DMS79 treated with DMSO at 0.1 percent for 48 hours (cell line): Measurements from ENCODE around the gene TMEM156.

ENCODE experiments used
- DNase-seq: peaks from one replicate; lab custom pipeline; 2025; lab: John Stamatoyannopoulos, UW

Gene TMEM156, protein sequence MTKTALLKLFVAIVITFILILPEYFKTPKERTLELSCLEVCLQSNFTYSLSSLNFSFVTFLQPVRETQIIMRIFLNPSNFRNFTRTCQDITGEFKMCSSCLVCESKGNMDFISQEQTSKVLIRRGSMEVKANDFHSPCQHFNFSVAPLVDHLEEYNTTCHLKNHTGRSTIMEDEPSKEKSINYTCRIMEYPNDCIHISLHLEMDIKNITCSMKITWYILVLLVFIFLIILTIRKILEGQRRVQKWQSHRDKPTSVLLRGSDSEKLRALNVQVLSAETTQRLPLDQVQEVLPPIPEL

GRCh38 chr4:39032218-39033085 is at the start of gene TMEM156:
Gene TMEM156 (minus strand): TSS chr4:39032409. CDS start chr4:39032313, 96 bp downstream.
- DNase-seq, result no peak

DNA sequence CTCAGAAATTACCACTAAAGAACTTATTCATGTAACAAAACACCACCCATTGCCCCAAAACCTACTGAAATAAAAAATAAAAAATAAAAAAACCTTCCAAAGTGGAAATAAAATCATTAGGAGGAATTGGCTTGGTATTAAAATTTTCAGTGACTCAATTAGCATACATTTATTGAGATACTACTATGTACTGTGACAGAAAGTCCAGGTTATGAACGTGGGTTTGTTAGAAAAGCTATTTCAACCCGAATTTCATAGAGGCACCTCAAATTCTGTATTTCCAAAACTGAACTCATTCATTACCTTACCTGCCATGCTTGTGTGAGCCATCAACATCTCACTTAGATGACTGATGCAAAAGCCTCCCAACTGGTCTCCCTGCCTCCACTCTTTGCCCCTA is 46.6 kb upstream of the TMEM156 start:
- no peak for DNase-seq

DNA sequence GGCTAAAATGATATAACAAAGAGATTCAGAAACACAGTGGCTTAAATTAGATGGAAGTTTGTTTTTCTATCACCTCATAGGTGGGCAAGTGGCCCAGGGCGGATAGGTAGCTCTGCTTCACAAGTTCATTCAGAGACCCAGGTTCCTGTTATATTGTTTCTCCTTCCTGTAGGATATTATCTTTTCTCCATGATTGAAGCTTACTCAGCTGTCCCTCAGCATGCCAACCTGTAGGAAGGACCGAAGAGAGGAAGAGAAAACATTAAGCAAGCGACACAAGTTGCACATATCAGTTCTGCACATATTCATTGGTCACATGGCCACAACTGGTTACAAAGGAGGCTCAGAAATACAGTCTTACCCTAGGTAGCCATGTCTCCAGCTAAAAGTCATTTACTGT is 36.7 kb upstream of the TMEM156 start:
- DNase-seq, result no peak

- no peak for DNase-seq
Observed at GRCh38 chr4:39067451-39067850, 35.2 kb upstream of the TMEM156 start.

- DNase-seq, result no peak
Observed at GRCh38 chr4:39067031-39067430, 34.8 kb upstream of the TMEM156 start.

DNA sequence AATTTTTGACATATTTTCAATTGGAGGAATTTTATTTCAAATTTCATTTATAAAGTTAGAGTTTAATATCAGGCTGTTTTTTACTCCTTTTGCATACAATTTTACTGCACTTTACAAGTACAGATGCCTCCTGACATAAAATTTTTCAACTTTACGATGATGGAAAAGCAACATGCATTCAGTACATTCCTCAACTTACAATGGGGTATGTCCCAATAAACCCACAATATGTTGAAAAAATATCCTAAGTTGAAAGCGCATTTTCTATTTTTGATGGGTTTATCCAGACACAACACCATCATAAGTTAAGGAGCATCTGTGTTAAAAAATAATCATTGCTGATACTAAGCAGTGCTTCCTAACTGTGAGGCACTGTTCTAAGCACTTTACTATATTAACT is 34.2 kb upstream of the TMEM156 start:
- no peak for DNase-seq

DNA sequence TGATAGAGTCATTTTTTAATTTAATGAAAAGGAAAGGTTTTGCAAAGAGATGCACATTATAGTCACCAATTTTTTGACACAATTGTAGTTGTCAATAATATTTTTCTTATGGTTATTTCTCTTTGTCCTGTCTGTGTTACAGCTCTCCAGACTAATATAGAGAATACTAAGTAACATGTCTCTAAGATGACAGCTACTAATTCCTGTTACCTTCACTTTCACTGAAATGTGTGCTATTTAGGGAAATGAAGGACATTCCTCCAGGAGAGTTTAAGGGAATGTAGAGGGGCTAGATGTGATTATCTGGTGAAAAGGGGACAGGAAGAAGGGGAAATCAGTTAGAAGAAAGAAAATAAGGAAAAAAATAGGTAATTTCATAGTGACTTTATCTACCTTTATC is 31.2 kb upstream of the TMEM156 start:
- no peak for DNase-seq

DNA sequence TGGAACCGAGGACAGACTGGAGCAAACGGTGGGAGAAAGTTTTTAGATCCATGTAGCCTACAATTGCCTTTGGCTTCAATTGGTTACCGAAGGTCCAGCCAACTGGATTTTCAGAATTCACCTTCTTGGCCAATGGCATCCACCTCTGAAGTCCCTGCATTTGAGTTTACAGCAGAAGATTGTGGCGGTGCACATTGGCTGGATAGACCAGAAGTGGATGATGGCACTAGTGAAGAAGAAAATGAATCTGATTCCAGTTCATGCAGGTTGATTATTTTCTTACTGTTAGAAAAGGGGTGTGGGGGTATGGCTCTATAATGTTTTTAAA is 30.5 kb upstream of the TMEM156 start:
- DNase-seq, result no peak

DNA sequence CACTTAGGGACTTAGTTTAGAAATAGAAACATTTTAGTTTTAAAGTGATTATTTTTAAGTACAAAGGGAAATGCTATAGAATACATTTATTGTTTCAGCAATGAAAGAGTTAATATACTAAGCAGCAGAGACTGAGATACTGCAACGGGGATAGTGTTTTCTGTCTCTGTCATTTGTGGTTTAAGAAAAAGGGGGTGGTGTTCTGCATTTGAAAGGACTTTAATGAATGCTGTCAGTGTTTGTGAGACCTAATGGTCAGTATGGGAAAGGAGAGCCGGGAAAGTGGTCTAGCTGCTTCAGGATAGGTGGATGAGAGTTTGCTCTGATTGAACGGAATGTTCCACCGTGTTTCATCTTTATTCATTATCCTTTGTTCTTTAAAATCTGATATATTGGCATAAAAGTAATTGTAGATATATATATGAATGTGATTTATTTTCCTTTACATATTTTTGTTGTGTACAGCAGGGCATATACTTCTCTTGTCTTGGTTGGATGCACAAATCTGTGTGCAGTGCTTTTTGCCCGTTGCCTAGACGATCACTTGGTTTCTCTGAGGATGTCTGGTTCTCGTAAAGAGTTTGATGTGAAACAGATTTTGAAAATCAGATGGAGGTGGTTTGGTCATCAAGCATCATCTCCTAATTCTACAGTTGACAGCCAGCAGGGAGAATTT is 30.0 kb upstream of the TMEM156 start, which contains the start of gene KLHL5:
Gene KLHL5, plus strand, starts transcription at position 139 of the 676 bp plus-strand sequence. Its CDS starts 421 bp downstream, at position 560.
- DNase-seq, result no peak

- DNase-seq, result no peak
Observed at GRCh38 chr4:39061457-39061856, 29.2 kb upstream of the TMEM156 start.

DNA sequence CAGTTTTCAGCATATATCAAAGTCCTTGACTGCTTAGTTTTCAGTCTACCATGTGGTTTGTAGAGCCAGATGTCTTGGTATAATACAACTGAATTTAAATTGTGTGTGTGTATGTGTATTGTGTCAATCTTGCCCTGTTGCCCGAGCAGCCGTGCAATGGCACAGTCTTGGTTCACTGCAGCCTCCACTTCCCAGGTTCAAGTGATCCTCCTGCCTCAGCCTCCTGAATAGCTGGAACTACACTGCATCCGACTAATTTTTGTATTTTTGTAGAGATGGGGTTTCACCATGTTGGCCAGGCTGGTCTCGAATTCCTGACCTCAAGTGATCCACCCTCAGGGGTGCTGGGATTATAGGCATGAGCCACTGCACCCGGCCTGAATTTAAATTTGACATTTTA is 23.8 kb upstream of the TMEM156 start:
- no peak for DNase-seq

GRCh38 chr4:39054497-39054896 is 22.3 kb upstream of the TMEM156 start:
- no peak for DNase-seq

DNA sequence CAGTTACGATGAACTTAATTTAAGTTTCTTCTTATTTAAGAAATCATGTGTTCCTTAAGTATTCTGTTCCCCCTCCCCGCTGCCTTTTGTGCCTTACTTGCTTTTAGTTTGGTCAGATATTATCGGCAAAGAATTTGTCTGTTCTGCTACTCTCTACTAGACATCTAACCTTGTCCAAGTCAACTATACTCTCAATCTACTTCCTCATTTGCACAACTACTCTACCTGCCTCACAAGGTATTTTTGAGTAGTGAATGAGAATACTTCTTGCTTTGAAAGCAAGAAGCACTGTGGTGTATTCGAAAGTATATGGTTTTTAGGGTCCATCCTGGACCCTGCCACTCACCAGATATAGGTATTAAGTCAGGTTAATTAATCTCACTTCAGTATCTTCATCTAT is 21.8 kb upstream of the TMEM156 start:
- no peak for DNase-seq

- DNase-seq, result no peak
Observed at GRCh38 chr4:39051492-39051891, 19.3 kb upstream of the TMEM156 start.

GRCh38 chr4:39050590-39050989 is 18.4 kb upstream of the TMEM156 start:
- no peak for DNase-seq

GRCh38 chr4:39048311-39048710 is 16.1 kb upstream of the TMEM156 start:
- no peak for DNase-seq

DNA sequence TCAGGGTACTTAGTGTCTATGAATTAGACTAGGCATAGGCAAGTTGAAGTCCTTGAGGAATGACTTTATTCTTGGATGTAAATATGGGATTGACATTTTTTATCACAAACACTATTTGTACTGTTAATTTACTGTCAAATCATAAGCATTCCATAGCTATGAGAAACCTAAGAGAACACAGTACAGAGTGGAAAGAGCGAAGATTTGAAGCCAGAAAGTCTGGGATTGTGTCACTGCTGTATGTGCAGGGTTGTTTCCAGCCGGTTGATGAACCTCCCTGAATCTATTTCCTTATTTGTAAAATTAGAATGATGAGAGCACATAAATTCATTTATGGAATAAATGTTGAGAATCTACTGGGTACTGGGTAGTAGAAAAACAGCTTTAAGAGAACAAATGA is 15.5 kb upstream of the TMEM156 start:
- DNase-seq, result no peak

DNA sequence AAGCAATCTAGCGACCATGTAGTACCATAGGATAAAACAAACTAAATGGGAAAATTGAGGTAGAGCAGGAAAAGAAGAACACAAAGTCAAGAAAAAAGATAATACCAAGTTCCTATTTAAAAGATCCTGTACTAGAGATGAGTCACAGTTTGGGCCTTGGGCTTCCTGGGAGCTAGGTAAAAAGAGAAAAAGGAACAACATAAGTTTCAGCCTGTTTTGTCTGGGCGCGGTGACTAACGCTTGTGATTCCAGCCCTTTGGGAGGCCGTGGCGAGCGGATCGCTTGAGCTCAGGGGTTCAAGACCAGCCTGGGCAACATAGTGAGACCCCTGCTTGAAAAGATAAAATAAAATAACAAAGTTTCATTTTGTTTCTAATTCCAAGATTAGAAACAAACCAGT is 14.0 kb upstream of the TMEM156 start:
- DNase-seq, result no peak

DNA sequence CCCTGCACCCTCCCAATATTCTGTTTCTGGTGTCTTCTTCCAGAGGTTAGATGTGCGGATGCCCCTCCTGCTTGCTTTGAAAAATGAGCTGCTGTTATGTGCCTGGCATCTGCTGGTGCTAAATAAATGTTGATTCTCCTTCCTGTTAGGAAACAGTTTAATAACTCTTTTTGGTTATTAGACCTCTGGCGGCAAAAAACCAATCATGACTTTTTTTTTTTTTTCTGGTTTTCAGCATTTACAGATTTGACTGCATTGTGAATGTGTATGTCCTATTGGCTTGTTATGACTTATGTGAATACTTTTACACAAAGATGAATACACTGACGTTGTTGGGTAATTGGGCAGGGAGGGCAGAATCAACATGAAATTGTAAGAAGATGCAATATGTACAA is 13.6 kb upstream of the TMEM156 start:
- no peak for DNase-seq

- no peak for DNase-seq
Observed at GRCh38 chr4:39044956-39045826, 13.0 kb upstream of the TMEM156 start.

DNA sequence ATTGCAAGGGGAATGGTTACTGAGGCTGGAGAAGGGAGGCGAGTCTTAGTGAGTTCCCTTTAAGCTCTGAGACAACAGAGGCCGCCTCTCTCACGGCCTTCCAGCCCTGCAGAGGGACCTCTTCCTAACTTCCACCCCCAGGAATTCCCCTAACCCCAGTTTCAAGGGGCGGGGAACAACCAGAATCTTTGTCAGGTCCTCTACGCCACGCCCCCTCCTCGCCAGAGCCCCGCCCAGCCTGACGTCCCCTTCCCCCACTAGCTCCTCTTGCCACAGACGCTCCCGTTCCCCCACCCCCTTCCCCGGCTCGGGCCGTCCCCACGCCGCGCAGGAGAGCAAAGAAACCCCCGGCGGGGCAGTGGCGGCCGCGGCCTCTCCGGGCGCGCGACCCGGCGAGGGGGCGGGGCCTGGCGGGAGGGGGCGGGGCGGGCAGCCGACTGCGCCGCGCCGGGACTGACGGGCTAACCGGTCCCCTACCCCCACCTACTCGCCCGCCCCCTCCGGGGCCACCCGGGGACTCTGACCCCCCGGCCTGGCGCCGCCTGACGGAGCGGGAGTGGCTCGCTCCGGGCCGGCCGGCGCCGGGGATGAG is 12.3 kb upstream of the TMEM156 start:
- DNase-seq, result no peak
